Fibroblast of upper back skin (primary cell): ENCODE data around the gene SLC37A3.
"Not testable (repeated sequence)": the region's sequence is repeated elsewhere in the genome, so short reads cannot be mapped to it uniquely, and the experiment has no call there.

Experiments used
- DNase-seq: peaks from one replicate; pipeline ENCODE4 v3.0.0-alpha.2; 2013

The SLC37A3 gene

DNA sequence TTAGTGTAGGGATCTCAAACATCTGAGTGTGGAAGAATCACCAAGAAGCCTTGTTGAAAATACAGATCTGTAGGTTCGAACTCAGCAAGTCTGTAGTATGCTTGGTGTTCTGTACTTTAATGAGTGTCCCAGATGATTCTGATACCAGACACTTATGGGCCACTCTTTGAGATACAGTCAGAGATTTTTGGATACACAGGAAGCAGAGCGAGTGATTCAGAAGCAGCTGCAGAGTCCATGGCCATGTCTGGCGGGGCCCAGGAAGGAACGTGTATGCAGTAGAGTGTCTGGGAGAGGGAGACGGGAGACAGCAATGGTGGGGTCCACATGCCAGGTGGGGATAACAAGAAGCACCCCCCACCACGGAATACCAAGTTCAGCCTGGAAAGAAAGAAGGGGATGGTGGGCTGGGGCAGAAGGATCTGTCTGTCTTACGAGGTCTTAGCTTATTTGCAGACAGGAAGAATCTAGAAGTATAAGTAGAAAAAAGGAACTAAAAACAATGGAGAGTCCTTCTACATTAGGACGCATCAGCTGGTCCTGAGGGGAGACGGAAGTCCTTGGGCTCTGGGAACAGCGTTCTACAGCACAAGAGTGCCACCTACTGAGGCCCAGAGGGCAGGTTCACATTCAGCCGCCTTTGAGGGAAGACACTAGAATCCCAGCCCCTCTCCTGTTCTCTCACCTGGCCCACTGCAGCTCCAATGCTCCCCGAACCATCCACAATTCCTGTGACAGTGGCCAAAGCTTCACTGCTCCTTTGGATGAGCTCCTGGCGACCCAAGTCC is 55.4 kb downstream of the SLC37A3 start:
- DNase-seq: peak; percentile 25

DNA sequence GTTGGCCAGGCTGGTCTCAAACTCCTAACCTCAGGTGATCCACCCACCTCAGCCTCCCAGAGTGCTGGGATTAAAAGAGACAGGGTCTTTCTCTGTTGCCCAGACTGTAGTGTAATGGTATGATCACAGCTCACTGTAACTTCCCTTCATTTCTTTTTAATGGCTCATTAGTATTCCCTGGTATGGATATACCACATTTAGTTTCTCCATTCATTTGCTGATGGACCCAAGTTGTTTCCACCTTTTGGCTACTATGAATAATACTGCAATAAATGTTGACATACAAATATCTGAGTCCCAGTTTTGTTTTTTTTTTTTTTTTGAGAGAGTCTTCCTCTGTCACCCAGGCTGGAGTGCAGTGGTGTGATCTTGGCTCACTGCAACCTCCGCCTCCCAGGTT is 59.4 kb downstream of the SLC37A3 start:
- not testable (repeated sequence) for DNase-seq

DNA sequence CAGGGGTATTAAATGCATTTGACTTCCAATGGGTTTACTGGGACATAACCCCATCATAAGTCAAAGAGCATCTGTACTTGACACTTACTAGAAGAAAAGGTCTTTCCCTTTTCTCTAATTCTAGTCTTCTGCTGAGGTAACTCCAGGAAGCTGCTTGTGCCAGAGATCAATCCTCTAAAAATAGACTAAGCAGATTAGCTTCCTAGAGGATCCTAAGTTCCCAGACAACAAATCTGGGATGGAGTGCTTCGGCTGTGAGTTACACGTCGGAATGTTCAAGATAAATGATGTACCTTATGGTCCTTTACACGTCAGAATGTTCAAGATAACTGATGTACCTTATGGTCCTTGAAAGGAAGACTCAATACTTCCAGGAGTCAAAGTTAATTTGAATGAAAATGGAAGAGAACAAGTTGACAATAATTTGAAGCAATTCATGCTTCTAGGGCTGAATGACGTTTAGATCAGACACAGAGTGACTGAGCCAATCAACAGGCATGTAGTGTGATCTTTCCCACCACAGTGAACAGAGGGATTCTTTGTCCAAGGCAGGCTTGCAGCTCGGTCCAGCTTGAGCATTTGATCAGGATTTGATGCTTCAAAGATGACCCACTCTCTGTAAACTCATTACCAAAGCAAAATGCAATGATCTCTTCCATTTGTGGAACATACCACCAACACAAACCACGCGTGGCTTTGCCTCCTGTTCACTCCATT is 63.8 kb downstream of the SLC37A3 start:
- DNase-seq: no peak

GRCh38 chr7:140333686-140334085 is 64.6 kb downstream of the SLC37A3 start:
- DNase-seq: no peak

DNA sequence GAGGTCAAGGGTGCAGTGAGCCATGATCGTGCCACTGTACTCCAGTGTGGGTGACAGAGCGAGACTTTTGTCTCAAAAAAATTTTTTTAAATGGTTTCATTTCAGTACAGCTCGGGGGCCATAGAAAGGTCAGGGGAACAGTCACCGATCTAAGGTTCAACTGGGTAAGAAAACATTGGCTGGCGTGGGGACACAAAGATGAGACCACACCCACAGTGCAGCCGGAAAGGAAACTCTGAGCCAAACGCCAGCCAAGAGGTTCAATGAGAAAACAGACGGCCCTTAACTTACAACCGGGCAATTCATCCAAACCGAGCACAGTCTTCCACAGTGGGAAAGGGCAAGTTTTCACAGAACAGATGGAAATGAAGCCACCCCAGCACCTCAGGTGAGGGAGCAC is 65.1 kb downstream of the SLC37A3 start:
- no peak for DNase-seq

- no peak for DNase-seq
These were observed 67.7 kb downstream of the SLC37A3 start for GRCh38 chr7:140330595-140330994.

DNA sequence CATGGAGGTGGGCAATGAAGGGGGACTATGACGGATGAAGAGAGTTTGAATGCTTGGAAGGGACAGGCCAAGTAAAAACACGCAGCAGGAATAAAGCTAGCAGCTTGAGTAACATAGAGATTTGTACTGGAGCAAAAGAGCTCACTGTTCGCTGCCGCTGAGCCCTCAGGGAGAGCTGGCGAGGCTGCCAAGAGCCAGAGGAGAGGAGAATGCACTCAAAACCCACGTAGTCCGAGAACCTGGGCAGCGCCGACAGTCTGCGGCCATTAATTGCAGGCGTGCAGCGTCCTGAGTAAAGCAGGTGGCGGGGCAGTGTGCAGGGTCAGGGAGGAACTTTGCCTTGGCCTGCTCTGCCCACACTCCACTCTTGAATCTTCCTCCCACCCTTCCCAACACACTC is 68.2 kb downstream of the SLC37A3 start:
- DNase-seq: no peak

- no peak for DNase-seq
These were observed 71.1 kb downstream of the SLC37A3 start for GRCh38 chr7:140327261-140327661.

- DNase-seq: peak; percentile 59
These were observed 72.0 kb downstream of the SLC37A3 start for GRCh38 chr7:140326116-140326928.

DNA sequence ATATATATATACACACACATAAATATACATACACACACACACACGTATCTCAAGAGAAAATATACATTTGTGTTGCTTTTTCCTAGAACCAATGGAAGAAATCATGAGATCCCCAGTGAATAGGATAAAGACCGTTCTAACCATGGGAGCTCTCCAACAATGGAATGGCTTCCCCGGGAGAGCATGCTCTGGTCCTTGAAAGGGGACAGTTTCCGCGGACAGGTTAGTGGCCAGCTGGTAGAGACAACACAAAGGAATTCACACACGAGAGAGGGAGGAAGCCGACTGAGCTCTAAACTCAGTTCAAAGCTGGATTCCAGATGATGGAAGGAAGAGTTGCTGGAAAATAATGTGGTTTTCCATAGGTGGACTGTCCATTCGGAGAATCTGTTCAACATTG is 72.7 kb downstream of the SLC37A3 start:
- DNase-seq: no peak

DNA sequence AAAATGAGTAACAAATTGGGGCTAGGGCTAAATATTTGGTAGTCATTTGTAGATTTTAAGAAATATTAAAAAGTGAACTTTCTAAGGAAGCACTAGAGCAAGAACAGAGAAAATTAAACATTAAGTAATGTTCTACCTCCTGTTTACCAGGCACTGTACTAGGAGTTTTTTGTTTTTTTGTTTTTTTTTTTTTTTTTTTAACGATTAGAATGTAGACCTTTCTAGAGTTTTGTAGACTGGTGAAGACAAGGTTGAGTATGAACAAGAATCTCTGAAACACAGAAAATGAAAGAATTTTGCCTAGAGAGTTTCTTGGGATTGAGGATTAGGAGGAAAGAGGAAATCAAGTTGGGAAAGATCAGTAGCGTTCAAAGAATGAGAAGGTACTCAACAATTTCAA is 73.6 kb downstream of the SLC37A3 start:
- DNase-seq: no peak

DNA sequence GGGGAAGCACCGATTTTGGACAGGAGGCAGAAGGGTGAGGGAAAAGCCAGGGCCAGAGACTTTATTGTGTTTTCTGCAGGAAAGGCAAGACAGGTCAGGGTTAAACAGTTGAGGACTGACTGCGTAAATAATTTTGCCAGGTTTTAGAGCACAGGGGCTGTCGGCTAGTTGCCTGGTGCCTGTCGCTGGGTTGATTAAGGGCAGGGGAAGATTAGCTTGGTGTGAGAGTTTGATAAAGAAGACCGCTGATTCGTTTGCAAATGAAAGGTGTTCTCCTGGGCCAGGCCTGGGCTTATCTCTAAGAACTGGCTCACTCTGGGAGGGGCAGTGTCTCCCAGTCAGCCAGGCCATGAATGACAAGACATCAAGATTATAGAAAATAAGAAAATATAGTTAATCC is 75.6 kb downstream of the SLC37A3 start:
- DNase-seq: no peak

GRCh38 chr7:140320078-140320477 is 78.3 kb downstream of the SLC37A3 start:
- DNase-seq: not testable (repeated sequence)

DNA sequence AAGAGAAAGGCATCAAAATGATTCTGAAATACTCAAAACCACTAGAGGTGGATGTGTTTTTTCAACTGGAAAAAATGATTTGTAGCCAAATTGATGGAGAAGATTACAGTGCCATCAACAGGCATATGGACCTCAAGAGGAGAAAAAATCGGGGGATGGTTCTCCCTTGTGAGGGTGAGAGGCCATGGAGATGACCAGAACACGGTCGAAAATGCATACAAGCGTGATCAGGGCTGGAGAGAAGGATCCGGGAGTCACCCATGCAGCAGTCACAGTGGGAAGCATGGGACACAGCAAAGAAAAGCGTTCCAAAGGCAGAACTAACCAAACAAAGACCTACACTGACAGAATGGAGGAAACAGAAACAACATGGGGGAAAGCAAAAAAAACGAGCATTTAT is 80.3 kb downstream of the SLC37A3 start:
- DNase-seq: no peak

- DNase-seq: no peak
These were observed 80.7 kb downstream of the SLC37A3 start for GRCh38 chr7:140317597-140317996.

DNA sequence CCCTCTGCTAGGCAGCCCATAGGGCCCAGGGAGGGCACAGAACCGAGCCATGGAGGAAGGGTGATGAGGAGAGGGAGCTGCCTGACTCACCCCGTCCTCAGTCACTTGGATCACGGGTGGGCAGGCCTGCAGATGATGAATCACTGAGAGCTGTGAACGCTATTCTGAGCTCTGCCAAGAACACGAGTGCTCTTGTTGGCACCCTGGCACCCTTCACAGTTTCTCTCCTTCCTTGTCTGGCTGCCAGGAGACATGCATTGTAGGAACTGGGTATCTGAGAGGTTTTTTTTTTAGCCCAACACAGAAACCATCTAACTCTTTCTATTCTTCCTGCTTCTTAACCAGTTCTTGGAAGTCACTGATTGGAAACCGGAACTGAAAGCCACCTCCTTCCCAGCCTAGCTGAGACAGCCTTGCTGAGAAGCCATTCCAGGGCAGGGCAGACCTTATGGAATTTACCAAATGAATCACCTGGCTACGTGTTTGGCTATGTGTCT is 82.1 kb downstream of the SLC37A3 start:
- peak; percentile 59 for DNase-seq

DNA sequence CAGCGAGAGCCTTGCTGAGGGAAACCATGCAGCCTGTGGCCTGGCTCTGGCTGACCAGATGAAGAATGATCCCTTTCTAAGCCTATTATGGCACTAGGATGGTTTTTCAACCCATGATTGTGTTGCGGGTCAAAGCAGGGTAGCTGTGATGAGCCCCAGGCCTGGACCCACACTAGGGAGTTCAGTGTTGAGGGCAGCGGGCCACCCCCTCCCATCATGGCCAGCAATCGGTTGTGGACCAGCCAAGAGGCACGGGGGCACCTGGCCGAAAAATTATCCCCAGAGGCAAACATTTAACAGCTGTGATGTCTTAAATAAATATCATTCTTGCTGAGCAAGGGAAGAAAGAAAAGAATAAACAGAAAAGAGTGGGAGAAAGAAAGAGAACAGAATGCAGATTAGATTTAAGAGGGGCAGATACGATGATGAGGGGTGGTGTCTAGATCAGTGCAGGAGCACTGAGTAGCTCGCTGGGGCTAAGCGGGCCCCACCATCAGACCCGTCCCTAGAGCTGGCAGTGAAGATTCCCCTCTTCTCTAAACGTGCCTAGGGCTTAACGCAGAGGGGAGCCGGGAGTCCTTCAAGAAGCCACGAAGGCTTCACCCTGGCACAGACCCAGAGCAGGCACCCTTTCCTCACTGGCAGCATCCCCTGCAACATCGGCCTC is 82.7 kb downstream of the SLC37A3 start:
- DNase-seq: no peak

DNA sequence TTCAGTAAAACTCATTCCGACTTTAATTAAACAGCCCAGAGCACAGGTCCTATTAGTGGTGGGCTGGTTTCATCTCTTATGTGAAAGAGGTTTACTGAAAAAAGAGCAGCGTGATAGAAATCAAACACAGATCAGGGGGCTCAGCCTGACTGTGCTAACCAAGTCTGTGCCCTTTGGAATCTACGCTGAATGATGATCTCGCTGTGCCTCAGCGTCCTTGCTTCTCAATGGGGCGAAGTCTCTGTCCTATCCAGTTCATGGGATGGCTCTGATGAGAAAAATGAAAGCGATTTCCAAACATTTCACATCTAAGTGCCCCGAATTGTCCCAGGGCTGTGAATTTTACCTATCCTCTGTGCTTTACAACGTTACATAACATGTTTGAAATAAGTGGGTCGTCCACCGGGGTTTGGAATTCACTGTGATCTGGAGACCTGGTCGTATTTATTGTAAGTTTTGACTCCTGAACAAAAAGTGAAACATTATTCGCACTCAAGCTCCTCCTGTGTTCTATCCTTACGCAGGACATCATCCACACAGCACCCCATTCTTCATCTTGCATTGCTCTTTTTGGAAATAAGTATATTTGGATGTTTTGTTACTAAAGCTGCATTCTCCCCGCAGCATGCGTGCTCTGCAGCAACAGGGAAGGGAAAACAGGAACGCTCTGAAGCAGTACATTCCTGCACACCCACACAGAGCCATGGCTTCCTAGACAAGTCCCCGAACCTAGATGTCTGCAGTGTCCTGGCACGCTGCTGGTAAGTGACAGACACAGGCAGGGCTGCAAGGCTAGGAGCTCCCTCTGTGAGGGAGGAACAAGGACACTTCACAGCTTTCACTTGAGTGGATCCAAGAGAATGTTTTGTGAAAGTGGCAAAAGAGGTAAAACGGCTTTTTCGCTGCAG is 83.5 kb downstream of the SLC37A3 start:
- no peak for DNase-seq

DNA sequence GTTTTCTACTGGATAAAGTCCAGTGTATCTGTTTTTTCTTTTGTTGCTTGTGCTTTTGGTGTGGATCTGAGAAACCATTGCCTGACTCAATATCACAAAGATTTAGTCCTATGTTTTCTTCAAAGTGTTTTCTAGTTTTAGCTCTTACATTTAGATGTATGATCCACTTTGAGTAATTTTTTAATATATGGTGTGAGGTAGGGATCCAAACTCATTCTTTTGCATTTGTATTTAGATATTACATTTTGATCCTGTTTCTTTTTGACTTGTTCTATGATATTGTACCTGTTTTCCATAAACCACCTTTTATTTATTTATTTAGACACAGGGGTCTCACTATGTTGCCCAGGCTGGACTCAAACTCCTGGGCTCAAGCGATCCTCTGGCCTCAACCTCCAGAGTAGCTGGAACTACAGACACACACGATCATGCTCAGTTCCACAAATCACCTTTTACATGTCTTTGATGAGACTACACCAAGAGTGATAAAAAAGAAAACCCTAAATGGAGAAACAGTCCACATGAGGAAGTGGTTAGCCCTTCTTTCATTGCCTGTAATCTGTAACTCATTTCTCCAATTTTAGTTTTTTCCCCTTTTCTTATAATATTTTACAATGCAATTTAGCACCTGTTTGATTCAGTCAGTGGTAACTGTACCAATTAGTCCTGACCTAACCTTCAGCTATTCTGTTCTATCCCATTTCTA is 86.0 kb downstream of the SLC37A3 start:
- no peak for DNase-seq

GRCh38 chr7:140311128-140311527 is 87.2 kb downstream of the SLC37A3 start:
- DNase-seq: not testable (repeated sequence)
